GM23338 (cell line): ENCODE data around the gene RCBTB1. TPM values are rescaled to one million over a fixed set of nuclear protein-coding genes. Genes with fewer than 3 reads are reported as not detected.

Source experiments
- ATAC-seq: fragments of 200-7000 bp; cut with Tn5 transposase; 3 replicates; pipeline ENCODE4 v1.9.1; 2020
- DNase-seq: peaks from one replicate; pipeline ENCODE4 v3.0.0-alpha.2; 2015; ENCODE audit warnings: low spot score
- H2AFZ ChIP-seq: fragments of 200-600 bp; sonication (generic); 2 replicates; pipeline ENCODE4 v1.8.0; 2016; ENCODE audit warnings: antibody characterized with exemption, mild to moderate bottlenecking, moderate library complexity
- H3F3A ChIP-seq: fragments of 200-600 bp; sonication (generic); replicated peaks from 2 replicates; pipeline ENCODE4 v1.8.0; 2017; ENCODE audit warnings: antibody characterized with exemption, mixed run types, low read depth
- H3K27ac ChIP-seq: fragments of 200-600 bp; sonication (generic); 2 replicates; pipeline ENCODE4 v1.6.1; 2016; ENCODE audit warnings: low read depth
- H3K27me3 ChIP-seq: fragments of 200-600 bp; sonication (generic); 2 replicates; pipeline ENCODE4 v1.8.0; 2016; ENCODE audit warnings: mild to moderate bottlenecking, mixed run types, moderate library complexity; ENCODE audit not compliant: insufficient read depth
- H3K36me3 ChIP-seq: fragments of 200-600 bp; sonication (generic); 2 replicates; pipeline ENCODE4 v1.8.0; 2016; ENCODE audit warnings: mild to moderate bottlenecking; ENCODE audit not compliant: insufficient read depth
- H3K4me1 ChIP-seq: fragments of 200-600 bp; sonication (generic); 2 replicates; pipeline ENCODE4 v1.8.0; 2016; ENCODE audit warnings: mild to moderate bottlenecking, moderate library complexity; ENCODE audit not compliant: insufficient read depth
- H3K4me2 ChIP-seq: fragments of 200-600 bp; sonication (generic); 2 replicates; pipeline ENCODE4 v1.7.1; 2017; ENCODE audit warnings: mixed run types
- H3K4me3 ChIP-seq: fragments of 200-600 bp; sonication (generic); 2 replicates; pipeline ENCODE4 v1.6.1; 2016; ENCODE audit warnings: mixed run types
- H3K79me2 ChIP-seq: fragments of 200-600 bp; sonication (generic); replicated peaks from 2 replicates; pipeline ENCODE4 v1.8.0; 2017; ENCODE audit warnings: mild to moderate bottlenecking; ENCODE audit not compliant: insufficient read depth
- H3K9me2 ChIP-seq: fragments of 200-600 bp; sonication (generic); 2 replicates; pipeline ENCODE4 v1.8.0; 2017; ENCODE audit not compliant: insufficient read depth
- H4K20me1 ChIP-seq: fragments of 200-600 bp; sonication (generic); replicated peaks from 2 replicates; pipeline ENCODE4 v1.8.0; 2017; ENCODE audit warnings: mild to moderate bottlenecking; ENCODE audit not compliant: insufficient read depth
- H3K27ac Mint-ChIP-seq: 2 replicates; pipeline ENCODE4 v1.8.0; 2020; ENCODE audit warnings: inconsistent platforms, mild to moderate bottlenecking, moderate library complexity, mixed read lengths
- H3K27me3 Mint-ChIP-seq: 3 replicates; pipeline ENCODE4 v1.8.0; 2022; ENCODE audit warnings: low read depth, mild to moderate bottlenecking, moderate library complexity, mixed read lengths, inconsistent platforms; ENCODE audit not compliant: insufficient read depth, poor library complexity
- H3K36me3 Mint-ChIP-seq: 3 replicates; pipeline ENCODE4 v1.8.0; 2021; ENCODE audit warnings: low read depth, mild to moderate bottlenecking, inconsistent platforms, moderate library complexity, mixed read lengths
- H3K4me1 Mint-ChIP-seq: 3 replicates; pipeline ENCODE4 v1.8.0; 2020; ENCODE audit warnings: mild to moderate bottlenecking, inconsistent platforms, mixed read lengths
- H3K4me3 Mint-ChIP-seq: 3 replicates; pipeline ENCODE4 v1.8.0; 2021; ENCODE audit warnings: moderate library complexity, mild to moderate bottlenecking, inconsistent platforms, mixed read lengths
- H3K9me3 Mint-ChIP-seq: 3 replicates; pipeline ENCODE4 v1.8.0; 2020; ENCODE audit warnings: moderate library complexity, mild to moderate bottlenecking, inconsistent platforms, mixed read lengths
- CTCF ChIP-seq, 2 experiments: fragments of 200-600 bp in 1 of 2; sonication (generic) in 1 of 2; conservative IDR thresholded peaks; 2 replicates each; pipeline versions ENCODE4 v1.5.1 to v1.6.1; 2016 to 2017; ENCODE audit warnings: antibody characterized with exemption in 2 of 2, low read depth in 2 of 2, mild to moderate bottlenecking in 2 of 2, moderate library complexity in 1 of 2
- polyA plus RNA-seq: library from polyadenylated mRNA; unstranded; fragments of >200 nt; fragmentation: Nextera tagmentation; extraction: Ambion mirVana; gene quantifications from 2 replicates; pipeline ENCODE4 v1.2.1, GENCODE V29; 2016
- total RNA-seq: library from RNA; depleted of rRNA; stranded (reverse); fragments of >200 nt; shearing (Covaris generic); gene quantifications from 2 replicates; pipeline ENCODE4 v1.2.3, GENCODE V29; 2014
- TF ChIP-seq, protein P1 (sequence below): fragments of 250-450 bp; sonication (Bioruptor Pico); IDR thresholded peaks from 2 replicates; pipeline ENCODE4 v1.5.0; 2020; ENCODE audit warnings: mild to moderate bottlenecking, moderate library complexity

RCBTB1 gene
- total and polyA plus RNA-seq, 2 experiments from 2014 or later = 10.8 to 33.5 TPM

DNA sequence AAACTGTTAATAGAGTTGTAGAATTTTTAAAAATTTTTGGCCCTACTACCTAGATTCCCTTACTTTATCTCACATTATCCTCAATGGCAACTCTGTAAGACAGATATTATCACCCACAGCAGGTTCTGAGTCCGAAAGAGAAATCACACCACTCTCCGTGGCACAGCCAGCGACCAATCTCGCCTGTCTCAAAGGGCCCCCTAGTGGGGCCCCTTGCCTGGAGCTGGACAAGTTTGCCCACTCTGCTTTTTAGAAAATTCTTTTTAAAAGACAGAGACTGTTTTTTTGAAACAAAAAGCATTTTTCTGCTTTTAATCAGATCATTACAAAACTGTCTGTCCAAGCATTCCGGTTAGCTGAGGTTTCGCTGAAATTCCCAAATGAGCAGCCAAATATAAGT is 67.9 kb downstream of the RCBTB1 start:
- Histone ChIP-seq H3F3A (no peaks in the 10 kb centered on the region), H3K4me3 (no peak overlapping the region), H4K20me1 (no peaks in the 10 kb centered on the region; the same call in 1 of the 2 replicates), H3K4me1 (peaks cover 4% of the 10 kb centered on the region; the same call in 1 of the 2 replicates), H2AFZ (no peak overlapping the region), H3K4me2 (no peak overlapping the region), H3K36me3 (no peaks in the 10 kb centered on the region), H3K27me3 (no peaks in the 10 kb centered on the region), H3K9me2 (no peaks in the 10 kb centered on the region), H3K79me2 (no peaks in the 10 kb centered on the region), H3K27ac (no peak overlapping the region)
- DNase-seq (peak; percentile 36), ATAC-seq (peak; percentile 66)
- Mint-ChIP-seq H3K36me3 (no peaks in the 10 kb centered on the region), H3K27ac (no peak overlapping the region), H3K9me3 (no peaks in the 10 kb centered on the region), H3K27me3 (no peaks in the 10 kb centered on the region), H3K4me1 (peaks cover 5% of the 10 kb centered on the region; the same call in 1 of the 3 replicates), H3K4me3 (no peak overlapping the region)
- peak; percentile 47 to 59 for TF ChIP-seq CTCF (conservative IDR thresholded peaks at IDR 0.05; ENCODE audit: low read depth in 2 of 2)
- TF ChIP-seq, protein P1, sequence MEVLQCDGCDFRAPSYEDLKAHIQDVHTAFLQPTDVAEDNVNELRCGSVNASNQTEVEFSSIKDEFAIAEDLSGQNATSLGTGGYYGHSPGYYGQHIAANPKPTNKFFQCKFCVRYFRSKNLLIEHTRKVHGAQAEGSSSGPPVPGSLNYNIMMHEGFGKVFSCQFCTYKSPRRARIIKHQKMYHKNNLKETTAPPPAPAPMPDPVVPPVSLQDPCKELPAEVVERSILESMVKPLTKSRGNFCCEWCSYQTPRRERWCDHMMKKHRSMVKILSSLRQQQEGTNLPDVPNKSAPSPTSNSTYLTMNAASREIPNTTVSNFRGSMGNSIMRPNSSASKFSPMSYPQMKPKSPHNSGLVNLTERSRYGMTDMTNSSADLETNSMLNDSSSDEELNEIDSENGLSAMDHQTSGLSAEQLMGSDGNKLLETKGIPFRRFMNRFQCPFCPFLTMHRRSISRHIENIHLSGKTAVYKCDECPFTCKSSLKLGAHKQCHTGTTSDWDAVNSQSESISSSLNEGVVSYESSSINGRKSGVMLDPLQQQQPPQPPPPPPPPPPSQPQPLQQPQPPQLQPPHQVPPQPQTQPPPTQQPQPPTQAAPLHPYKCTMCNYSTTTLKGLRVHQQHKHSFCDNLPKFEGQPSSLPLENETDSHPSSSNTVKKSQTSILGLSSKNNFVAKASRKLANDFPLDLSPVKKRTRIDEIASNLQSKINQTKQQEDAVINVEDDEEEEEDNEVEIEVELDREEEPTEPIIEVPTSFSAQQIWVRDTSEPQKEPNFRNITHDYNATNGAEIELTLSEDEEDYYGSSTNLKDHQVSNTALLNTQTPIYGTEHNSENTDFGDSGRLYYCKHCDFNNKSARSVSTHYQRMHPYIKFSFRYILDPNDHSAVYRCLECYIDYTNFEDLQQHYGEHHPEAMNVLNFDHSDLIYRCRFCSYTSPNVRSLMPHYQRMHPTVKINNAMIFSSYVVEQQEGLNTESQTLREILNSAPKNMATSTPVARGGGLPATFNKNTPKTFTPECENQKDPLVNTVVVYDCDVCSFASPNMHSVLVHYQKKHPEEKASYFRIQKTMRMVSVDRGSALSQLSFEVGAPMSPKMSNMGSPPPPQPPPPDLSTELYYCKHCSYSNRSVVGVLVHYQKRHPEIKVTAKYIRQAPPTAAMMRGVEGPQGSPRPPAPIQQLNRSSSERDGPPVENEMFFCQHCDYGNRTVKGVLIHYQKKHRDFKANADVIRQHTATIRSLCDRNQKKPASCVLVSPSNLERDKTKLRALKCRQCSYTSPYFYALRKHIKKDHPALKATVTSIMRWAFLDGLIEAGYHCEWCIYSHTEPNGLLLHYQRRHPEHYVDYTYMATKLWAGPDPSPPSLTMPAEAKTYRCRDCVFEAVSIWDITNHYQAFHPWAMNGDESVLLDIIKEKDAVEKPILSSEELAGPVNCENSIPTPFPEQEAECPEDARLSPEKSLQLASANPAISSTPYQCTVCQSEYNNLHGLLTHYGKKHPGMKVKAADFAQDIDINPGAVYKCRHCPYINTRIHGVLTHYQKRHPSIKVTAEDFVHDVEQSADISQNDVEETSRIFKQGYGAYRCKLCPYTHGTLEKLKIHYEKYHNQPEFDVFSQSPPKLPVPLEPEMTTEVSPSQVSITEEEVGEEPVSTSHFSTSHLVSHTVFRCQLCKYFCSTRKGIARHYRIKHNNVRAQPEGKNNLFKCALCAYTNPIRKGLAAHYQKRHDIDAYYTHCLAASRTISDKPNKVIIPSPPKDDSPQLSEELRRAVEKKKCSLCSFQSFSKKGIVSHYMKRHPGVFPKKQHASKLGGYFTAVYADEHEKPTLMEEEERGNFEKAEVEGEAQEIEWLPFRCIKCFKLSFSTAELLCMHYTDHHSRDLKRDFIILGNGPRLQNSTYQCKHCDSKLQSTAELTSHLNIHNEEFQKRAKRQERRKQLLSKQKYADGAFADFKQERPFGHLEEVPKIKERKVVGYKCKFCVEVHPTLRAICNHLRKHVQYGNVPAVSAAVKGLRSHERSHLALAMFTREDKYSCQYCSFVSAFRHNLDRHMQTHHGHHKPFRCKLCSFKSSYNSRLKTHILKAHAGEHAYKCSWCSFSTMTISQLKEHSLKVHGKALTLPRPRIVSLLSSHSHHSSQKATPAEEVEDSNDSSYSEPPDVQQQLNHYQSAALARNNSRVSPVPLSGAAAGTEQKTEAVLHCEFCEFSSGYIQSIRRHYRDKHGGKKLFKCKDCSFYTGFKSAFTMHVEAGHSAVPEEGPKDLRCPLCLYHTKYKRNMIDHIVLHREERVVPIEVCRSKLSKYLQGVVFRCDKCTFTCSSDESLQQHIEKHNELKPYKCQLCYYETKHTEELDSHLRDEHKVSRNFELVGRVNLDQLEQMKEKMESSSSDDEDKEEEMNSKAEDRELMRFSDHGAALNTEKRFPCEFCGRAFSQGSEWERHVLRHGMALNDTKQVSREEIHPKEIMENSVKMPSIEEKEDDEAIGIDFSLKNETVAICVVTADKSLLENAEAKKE (CRISPR knock-in tag) = no peak

DNA sequence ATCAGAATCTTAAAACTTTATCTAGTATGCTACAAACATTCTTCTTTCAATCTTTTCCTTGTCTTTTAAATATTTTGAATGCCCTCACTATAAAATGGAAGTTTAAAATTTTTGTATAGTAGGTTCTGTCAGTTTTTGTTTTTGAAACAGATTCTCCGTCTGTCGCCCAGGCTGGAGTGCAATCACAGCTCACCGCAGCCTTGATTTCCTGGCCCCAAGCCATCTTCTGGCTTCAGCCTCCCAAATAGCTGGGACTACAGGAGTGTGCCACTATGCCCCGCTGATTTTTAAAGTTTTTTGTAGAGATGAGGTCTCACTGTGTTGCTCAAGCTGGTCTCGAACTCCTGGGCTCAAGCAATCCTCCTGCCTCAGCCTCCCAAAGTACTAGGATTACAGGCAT is 68.9 kb downstream of the RCBTB1 start:
- H4K20me1 ChIP-seq = no peaks in the 10 kb centered on the region; the same call in 1 of the 2 replicates
- H3K27me3 ChIP-seq = no peaks in the 10 kb centered on the region
- H3K4me2 ChIP-seq = no peak overlapping the region
- H3K4me3 Mint-ChIP-seq = no peak overlapping the region
- no peaks in the 10 kb centered on the region for H3K9me2 ChIP-seq
- H3F3A ChIP-seq = no peaks in the 10 kb centered on the region
- no peak for ATAC-seq
- H3K27ac Mint-ChIP-seq = no peak overlapping the region
- H3K36me3 ChIP-seq = no peaks in the 10 kb centered on the region
- H3K4me1 Mint-ChIP-seq = peaks cover 5% of the 10 kb centered on the region; the same call in 1 of the 3 replicates
- H3K36me3 Mint-ChIP-seq = no peaks in the 10 kb centered on the region
- H3K27me3 Mint-ChIP-seq = no peaks in the 10 kb centered on the region
- peaks cover 4% of the 10 kb centered on the region; the same call in 1 of the 2 replicates for H3K4me1 ChIP-seq
- no peak overlapping the region for H3K27ac ChIP-seq
- DNase-seq = no peak
- H3K79me2 ChIP-seq = no peaks in the 10 kb centered on the region
- H2AFZ ChIP-seq = no peak overlapping the region
- H3K4me3 ChIP-seq = no peak overlapping the region
- no peaks in the 10 kb centered on the region for H3K9me3 Mint-ChIP-seq
- TF ChIP-seq, protein P1 (CRISPR knock-in tag) = no peak
